Ramos (cell line): ENCODE data around the gene PBX4.
"Not testable (repeated sequence)": the region's sequence is repeated elsewhere in the genome, so short reads cannot be mapped to it uniquely, and the experiment has no call there.

Source experiments
- in situ Hi-C: fragments of 300-500 bp; cut with MboI; formaldehyde crosslinking; loops from one replicate; pipeline ENCODE4 v1.14.3; 2022; ENCODE audit warnings: low sequenced_read_pairs; ENCODE audit not compliant: unreplicated experiment

The PBX4 gene

GRCh38 chr19:19618219-19619051, at the start of gene PBX4:
PBX4 (minus strand) TSS chr19:19618687; CDS start chr19:19618629, 58 bp downstream.
- in situ Hi-C loops, result no loop called here

GRCh38 chr19:19665420-19665948, 47.0 kb upstream of the PBX4 start:
- in situ Hi-C loops, result not testable (repeated sequence)

- in situ Hi-C loops, result no loop called here
Measured at GRCh38 chr19:19663256-19664120, 45.0 kb upstream of the PBX4 start, which contains the start of gene ATP13A1. ATP13A1 (minus strand) TSS chr19:19663676; CDS start chr19:19663666, 10 bp downstream.

GRCh38 chr19:19662871-19663255, 44.4 kb upstream of the PBX4 start:
- in situ Hi-C loops, result no loop called here

- in situ Hi-C loops, result no loop called here
Measured at GRCh38 chr19:19662344-19662743, 43.9 kb upstream of the PBX4 start.

GRCh38 chr19:19661675-19662251, 43.3 kb upstream of the PBX4 start:
- in situ Hi-C loops, result no loop called here

- in situ Hi-C loops, result no loop called here
Measured at GRCh38 chr19:19661141-19661674, 42.7 kb upstream of the PBX4 start.

GRCh38 chr19:19659646-19660245, 41.3 kb upstream of the PBX4 start:
- in situ Hi-C loops, result no loop called here

- in situ Hi-C loops, result no loop called here
Measured at GRCh38 chr19:19657397-19657783, 38.9 kb upstream of the PBX4 start.

GRCh38 chr19:19656451-19657396, 38.2 kb upstream of the PBX4 start:
- in situ Hi-C loops, result no loop called here

GRCh38 chr19:19655641-19656343, 37.3 kb upstream of the PBX4 start:
- in situ Hi-C loops, result no loop called here

- in situ Hi-C loops, result no loop called here
Measured at GRCh38 chr19:19655051-19655594, 36.6 kb upstream of the PBX4 start.

- in situ Hi-C loops, result no loop called here
Measured at GRCh38 chr19:19654441-19654840, 36.0 kb upstream of the PBX4 start.

GRCh38 chr19:19653597-19654147, 35.2 kb upstream of the PBX4 start:
- in situ Hi-C loops, result no loop called here

GRCh38 chr19:19652482-19653295, 34.2 kb upstream of the PBX4 start:
- in situ Hi-C loops, result no loop called here

- in situ Hi-C loops, result no loop called here
Measured at GRCh38 chr19:19651076-19651475, 32.6 kb upstream of the PBX4 start.

- in situ Hi-C loops, result no loop called here
Measured at GRCh38 chr19:19650331-19650730, 31.8 kb upstream of the PBX4 start.
